ENCODE measurements around the gene MUC12. TPM values are rescaled to one million over a fixed set of nuclear protein-coding genes. Genes with fewer than 3 reads are reported as not detected.
"Not testable (repeated sequence)": the region's sequence is repeated elsewhere in the genome, so short reads cannot be mapped to it uniquely, and the experiment has no call there.

MUC12 gene, protein sequence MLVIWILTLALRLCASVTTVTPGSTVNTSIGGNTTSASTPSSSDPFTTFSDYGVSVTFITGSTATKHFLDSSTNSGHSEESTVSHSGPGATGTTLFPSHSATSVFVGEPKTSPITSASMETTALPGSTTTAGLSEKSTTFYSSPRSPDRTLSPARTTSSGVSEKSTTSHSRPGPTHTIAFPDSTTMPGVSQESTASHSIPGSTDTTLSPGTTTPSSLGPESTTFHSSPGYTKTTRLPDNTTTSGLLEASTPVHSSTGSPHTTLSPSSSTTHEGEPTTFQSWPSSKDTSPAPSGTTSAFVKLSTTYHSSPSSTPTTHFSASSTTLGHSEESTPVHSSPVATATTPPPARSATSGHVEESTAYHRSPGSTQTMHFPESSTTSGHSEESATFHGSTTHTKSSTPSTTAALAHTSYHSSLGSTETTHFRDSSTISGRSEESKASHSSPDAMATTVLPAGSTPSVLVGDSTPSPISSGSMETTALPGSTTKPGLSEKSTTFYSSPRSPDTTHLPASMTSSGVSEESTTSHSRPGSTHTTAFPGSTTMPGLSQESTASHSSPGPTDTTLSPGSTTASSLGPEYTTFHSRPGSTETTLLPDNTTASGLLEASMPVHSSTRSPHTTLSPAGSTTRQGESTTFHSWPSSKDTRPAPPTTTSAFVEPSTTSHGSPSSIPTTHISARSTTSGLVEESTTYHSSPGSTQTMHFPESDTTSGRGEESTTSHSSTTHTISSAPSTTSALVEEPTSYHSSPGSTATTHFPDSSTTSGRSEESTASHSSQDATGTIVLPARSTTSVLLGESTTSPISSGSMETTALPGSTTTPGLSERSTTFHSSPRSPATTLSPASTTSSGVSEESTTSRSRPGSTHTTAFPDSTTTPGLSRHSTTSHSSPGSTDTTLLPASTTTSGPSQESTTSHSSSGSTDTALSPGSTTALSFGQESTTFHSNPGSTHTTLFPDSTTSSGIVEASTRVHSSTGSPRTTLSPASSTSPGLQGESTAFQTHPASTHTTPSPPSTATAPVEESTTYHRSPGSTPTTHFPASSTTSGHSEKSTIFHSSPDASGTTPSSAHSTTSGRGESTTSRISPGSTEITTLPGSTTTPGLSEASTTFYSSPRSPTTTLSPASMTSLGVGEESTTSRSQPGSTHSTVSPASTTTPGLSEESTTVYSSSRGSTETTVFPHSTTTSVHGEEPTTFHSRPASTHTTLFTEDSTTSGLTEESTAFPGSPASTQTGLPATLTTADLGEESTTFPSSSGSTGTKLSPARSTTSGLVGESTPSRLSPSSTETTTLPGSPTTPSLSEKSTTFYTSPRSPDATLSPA (N-terminal part only)
- total RNA-seq = under 1 TPM; 0.39 to 0.60 TPM
- 0.20 TPM for polyA plus RNA-seq (2013, experiment 1 of 2)
- 0.53 TPM for polyA plus RNA-seq (2013, experiment 2 of 2)
- 0 to 0.70 (median 0.08) reads per million in 172 experiments for total RNA-seq

DNA sequence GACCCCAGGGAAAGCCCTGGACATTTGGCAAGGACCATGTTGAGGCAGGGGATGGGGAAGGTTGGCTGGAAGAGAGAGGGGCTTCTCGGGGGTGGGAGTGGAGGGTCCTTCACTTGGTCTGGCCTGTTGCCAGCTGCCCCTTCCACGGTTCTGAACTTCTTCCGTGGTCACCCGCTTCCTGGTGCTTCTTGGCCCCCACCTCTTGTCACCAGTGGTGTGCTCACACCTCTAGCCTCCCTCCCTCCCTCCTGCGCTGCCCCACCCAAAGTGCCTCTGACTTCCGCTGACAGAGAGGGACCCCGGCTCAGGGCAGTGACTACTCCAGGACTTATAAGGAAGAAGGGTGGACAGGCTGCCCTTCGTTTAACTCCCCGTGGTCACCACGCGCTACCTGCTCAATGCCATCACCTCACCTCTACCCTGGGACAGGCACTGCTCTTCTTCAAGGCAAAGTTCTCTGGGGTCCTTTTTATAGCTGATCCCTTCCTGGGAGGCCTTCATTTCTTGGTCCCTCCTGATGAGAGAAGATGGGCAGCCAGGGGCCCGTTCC lies at the start of gene MUC12:
TSS of gene MUC12 (plus strand) at position 500 of the 550 bp plus-strand sequence. CDS start 58 bp downstream, outside the sequence.
- Histone ChIP-seq H3K4me3 (ENCODE audit: low read length) (no peak within 1 kb of the TSS), H3K27me3 (ENCODE audit: control insufficient read depth in 1 of 2, insufficient read depth in 2 of 2, low read length in 2 of 2) (peaks cover 38 to 52% of the 10 kb centered on the region in 2 experiments), H3K36me3 (ENCODE audit: insufficient read depth, low read length) (no peaks in the 10 kb centered on the region), H3K4me1 (ENCODE audit: insufficient read depth, low read length) (peaks cover 28% of the 10 kb centered on the region), H3K27ac (ENCODE audit: low read depth in 1 of 2, low read length in 2 of 2) (no peak within 1 kb of the TSS), H3K9me3 (ENCODE audit: control insufficient read depth in 1 of 2, insufficient read depth in 1 of 2, low read length in 2 of 2) (peaks cover 0 to 34% of the 10 kb centered on the region in 2 experiments)
- DNase-seq (no peak), ATAC-seq (ENCODE audit: poor library complexity) (no peak)
- ChIA-PET CTCF (no interaction called here), POLR2A (no interaction called here)
- Mint-ChIP-seq H3K36me3 (ENCODE audit: low read depth) (no peaks in the 10 kb centered on the region), H3K4me1 (ENCODE audit: low read depth) (peaks cover 22% of the 10 kb centered on the region), H3K27me3 (peaks cover 70% of the 10 kb centered on the region), H3K27ac (no peak within 1 kb of the TSS), H3K4me3 (no peak within 1 kb of the TSS), H3K9me3 (peaks cover 2% of the 10 kb centered on the region)
- TF ChIP-seq, protein P1, sequence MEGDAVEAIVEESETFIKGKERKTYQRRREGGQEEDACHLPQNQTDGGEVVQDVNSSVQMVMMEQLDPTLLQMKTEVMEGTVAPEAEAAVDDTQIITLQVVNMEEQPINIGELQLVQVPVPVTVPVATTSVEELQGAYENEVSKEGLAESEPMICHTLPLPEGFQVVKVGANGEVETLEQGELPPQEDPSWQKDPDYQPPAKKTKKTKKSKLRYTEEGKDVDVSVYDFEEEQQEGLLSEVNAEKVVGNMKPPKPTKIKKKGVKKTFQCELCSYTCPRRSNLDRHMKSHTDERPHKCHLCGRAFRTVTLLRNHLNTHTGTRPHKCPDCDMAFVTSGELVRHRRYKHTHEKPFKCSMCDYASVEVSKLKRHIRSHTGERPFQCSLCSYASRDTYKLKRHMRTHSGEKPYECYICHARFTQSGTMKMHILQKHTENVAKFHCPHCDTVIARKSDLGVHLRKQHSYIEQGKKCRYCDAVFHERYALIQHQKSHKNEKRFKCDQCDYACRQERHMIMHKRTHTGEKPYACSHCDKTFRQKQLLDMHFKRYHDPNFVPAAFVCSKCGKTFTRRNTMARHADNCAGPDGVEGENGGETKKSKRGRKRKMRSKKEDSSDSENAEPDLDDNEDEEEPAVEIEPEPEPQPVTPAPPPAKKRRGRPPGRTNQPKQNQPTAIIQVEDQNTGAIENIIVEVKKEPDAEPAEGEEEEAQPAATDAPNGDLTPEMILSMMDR (IDR thresholded peaks at IDR 0.05) = no peak
- intact Hi-C loops (cut with DNase I, micrococcal nuclease) = no loop called here

DNA sequence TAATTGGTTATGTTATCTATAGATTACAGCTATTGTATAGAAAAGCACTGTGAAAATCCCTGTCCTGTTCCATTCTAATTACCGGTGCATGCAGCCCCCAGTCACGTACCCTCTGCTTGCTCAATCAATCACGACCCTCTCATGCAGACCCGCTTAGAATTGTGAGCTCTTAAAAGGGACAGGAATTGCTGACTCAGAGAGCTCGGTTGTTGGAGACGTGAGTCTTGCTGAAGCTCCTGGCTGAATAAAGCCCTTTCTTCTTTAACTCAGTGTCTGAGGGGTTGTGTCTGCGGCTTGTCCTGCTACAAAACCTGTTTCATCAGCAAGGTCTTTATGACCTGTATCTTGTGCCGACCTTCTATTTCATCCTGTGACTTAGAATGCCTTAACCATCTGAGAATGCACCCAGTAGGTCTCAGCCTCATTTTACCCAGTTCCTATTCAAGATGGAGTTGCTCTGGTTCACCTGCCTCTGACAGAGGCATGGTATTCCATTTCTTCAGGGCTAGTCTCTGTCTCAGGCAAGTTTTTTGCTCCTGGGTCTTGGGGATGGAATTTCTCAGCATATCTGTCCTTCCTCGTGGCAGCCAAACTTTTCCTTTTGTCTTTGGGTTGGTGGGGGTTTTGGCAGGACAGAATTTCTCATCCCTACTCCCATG lies 49.5 kb upstream of the MUC12 start:
- CTCF ChIA-PET, POLR2A ChIA-PET: not testable (repeated sequence)
- H3K27me3 Mint-ChIP-seq = peaks cover 24% of the 10 kb centered on the region

DNA sequence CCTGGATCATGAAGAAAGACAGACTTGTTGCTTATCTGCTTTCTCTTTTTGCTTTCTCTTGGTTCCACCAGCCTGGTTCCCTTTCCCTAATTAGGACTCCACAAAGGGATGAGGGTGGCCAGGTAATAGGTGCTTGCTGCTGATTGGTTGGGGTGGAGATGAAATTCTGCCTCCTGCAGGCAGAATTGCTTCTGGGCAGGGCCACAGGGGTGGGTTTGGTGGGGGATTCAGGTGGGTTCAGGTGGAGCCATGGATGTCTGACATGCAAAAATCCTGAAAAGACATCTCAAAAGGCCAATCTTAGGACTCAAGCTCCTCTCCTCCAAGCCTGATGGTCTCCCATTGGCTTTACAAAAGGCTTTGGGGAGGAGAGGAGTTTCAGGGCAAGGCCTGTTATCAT lies 48.3 kb upstream of the MUC12 start:
- ATAC-seq (ENCODE audit: poor library complexity) = no peak
- Histone ChIP-seq H3K9me3 (ENCODE audit: control insufficient read depth in 1 of 2, insufficient read depth in 1 of 2, low read length in 2 of 2) (no peaks in the 10 kb centered on the region), H3K4me3 (ENCODE audit: low read length) (no peak overlapping the region), H3K27me3 (ENCODE audit: control insufficient read depth in 1 of 2, insufficient read depth in 2 of 2, low read length in 2 of 2) (peaks cover 0 to 3% of the 10 kb centered on the region in 2 experiments), H3K4me1 (ENCODE audit: insufficient read depth, low read length) (no peaks in the 10 kb centered on the region), H3K36me3 (ENCODE audit: insufficient read depth, low read length) (no peaks in the 10 kb centered on the region), H3K27ac (ENCODE audit: low read depth in 1 of 2, low read length in 2 of 2) (no peak overlapping the region)
- Mint-ChIP-seq H3K27ac (no peak overlapping the region), H3K4me3 (no peak overlapping the region), H3K27me3 (peaks cover 21% of the 10 kb centered on the region), H3K4me1 (ENCODE audit: low read depth) (no peaks in the 10 kb centered on the region), H3K36me3 (ENCODE audit: low read depth) (no peaks in the 10 kb centered on the region), H3K9me3 (no peaks in the 10 kb centered on the region)
- ChIA-PET POLR2A (no interaction called here), CTCF (interaction anchor here (0.6 kb wide), 1 partner anchor 361 kb away, joined by 3 read pairs; no protein-coding TSS in a partner anchor)
- DNase-seq = no peak
- TF ChIP-seq, protein P1 (IDR thresholded peaks at IDR 0.05) = no peak
- intact Hi-C loops (cut with DNase I, micrococcal nuclease) = no loop called here

More for the DNA sequence above, 49.5 kb upstream of the MUC12 start:
- intact Hi-C loops (cut with DNase I, micrococcal nuclease); H3K9me3 Mint-ChIP-seq; H3K4me3 Mint-ChIP-seq; ATAC-seq (ENCODE audit: poor library complexity); H3K27me3 ChIP-seq (ENCODE audit: control insufficient read depth in 1 of 2, insufficient read depth in 2 of 2, low read length in 2 of 2); H3K27ac Mint-ChIP-seq; H3K27ac ChIP-seq (ENCODE audit: low read depth in 1 of 2, low read length in 2 of 2); H3K4me1 ChIP-seq (ENCODE audit: insufficient read depth, low read length); H3K4me3 ChIP-seq (ENCODE audit: low read length); H3K9me3 ChIP-seq (ENCODE audit: control insufficient read depth in 1 of 2, insufficient read depth in 1 of 2, low read length in 2 of 2); H3K36me3 Mint-ChIP-seq (ENCODE audit: low read depth); DNase-seq; H3K36me3 ChIP-seq (ENCODE audit: insufficient read depth, low read length); H3K4me1 Mint-ChIP-seq (ENCODE audit: low read depth): not testable (repeated sequence)

DNA sequence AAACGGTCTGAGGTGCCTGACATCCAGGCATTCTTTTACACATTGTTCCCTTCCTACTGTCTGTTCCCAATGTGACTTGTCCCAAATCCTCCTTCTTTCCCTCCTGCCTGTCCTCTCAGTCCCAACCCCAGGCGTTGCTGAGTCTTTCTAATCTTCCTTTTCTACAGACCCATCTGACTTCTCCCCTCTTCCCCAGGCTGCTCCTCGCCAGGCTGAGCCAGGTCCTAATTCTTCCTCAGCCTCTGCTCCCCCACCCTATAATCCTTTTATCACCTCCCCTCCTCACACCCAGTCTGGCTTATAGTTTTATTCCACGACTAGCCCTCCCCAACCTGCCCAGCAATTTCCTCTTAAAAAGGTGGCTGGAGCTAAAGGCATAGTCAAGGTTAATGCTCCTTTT lies 45.7 kb upstream of the MUC12 start:
- intact Hi-C loops (cut with DNase I, micrococcal nuclease); H3K4me1 ChIP-seq (ENCODE audit: insufficient read depth, low read length); H3K27ac ChIP-seq (ENCODE audit: low read depth in 1 of 2, low read length in 2 of 2); H3K4me1 Mint-ChIP-seq (ENCODE audit: low read depth); H3K4me3 Mint-ChIP-seq; H3K36me3 Mint-ChIP-seq (ENCODE audit: low read depth); H3K4me3 ChIP-seq (ENCODE audit: low read length); H3K9me3 Mint-ChIP-seq; H3K9me3 ChIP-seq (ENCODE audit: control insufficient read depth in 1 of 2, insufficient read depth in 1 of 2, low read length in 2 of 2); H3K36me3 ChIP-seq (ENCODE audit: insufficient read depth, low read length); DNase-seq; POLR2A ChIA-PET; CTCF ChIA-PET; H3K27me3 ChIP-seq (ENCODE audit: control insufficient read depth in 1 of 2, insufficient read depth in 2 of 2, low read length in 2 of 2); H3K27ac Mint-ChIP-seq; ATAC-seq (ENCODE audit: poor library complexity): not testable (repeated sequence)
- peaks cover 14% of the 10 kb centered on the region for H3K27me3 Mint-ChIP-seq
